Activated CD8-positive, alpha-beta memory T cell treated with anti-CD3 and anti-CD28 coated beads, Interleukin-2, amount 50 U/mL, for 4 hours (primary cell): ENCODE measurements around the gene GPR158.
"Not testable (repeated sequence)": the region's sequence is repeated elsewhere in the genome, so short reads cannot be mapped to it uniquely, and the experiment has no call there.

Source experiments
- DNase-seq: peaks from one replicate; pipeline ENCODE4 v3.0.0-alpha.2; 2020

Gene GPR158

DNA sequence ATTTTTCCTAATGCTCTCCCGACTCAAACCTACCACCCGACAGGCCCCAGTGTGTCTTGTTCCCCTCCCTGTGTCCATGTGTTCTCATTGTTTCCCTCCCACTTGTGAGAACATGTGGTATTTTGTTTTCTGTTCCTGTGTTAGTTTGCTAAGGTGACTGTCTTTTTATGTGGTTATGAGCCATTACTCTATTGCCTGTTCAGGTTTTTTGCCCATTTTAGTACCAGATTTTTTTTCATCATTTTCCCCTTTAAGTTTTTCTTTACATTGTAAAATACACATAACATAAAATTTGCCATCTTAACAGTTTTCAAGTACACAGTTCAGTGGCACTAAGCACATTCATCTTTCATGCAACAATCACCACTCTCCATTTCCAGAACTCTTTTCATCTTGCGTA, 133.5 kb downstream of the GPR158 start:
- DNase-seq, result no peak

DNA sequence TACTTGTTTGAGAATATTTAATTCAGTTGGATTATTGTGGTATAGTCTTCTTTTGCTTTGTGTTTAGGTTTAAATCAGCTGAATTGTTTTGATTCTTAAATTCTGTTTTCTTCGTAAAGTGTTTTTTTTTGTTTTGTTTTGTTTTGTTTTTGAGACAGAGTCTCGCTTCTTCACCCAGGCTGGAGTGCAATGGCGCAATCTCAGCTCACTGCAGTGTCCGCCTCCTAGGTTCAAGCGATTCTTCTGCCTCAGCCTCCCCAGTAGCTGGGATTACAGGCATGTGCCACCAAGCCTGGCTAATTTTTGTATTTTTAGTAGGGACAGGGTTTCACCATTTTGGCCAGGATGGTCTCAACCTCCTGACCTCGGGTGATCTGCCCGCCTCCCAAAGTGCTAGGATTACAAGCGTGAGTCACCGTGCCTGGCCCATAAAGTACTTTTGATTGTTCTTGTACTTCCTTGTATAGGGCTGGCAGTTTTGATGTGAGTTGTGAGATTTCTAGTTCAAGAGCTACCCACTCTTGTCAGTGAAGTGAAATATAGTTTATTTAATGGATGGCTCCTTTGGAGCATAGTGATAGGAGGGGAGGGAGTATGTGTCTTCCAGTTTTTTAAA, 142.9 kb downstream of the GPR158 start:
- DNase-seq, result not testable (repeated sequence)

DNA sequence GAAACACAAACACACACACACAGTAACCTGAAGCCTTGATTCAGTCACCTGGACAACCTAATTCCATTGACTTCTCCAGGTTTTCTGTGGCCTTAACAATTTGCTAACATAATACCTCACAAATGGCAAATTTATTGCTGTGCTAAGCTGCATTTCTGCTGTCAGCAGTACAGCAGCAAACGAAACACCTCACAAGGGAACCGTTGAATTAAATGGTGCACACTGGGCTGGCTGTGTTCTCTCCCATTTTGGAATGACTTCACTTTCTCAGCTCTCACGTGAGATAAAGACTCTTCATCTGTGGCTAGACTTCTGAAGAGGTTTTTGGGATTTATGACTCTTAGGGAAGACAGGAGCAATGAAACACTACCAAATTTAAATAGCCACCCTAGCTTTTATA, 152.5 kb downstream of the GPR158 start:
- no peak for DNase-seq

DNA sequence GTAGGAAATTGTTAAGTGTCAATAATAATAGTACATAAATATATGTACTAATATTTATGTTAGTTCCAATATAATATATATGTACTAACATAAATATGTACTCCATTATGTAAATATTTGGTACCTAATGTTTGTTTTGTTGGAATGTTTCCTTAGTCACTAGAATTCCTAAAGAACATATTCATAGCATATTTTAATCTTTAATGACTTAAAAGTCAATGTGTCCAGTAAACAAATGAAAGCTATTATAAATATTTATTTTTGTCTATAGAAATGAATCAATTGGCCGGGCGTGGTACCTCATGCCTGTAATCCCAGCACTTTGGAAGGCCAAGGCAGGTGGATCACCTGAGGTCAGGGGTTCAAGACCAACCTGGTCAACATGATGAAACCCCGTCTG, 153.6 kb downstream of the GPR158 start:
- DNase-seq, result no peak

DNA sequence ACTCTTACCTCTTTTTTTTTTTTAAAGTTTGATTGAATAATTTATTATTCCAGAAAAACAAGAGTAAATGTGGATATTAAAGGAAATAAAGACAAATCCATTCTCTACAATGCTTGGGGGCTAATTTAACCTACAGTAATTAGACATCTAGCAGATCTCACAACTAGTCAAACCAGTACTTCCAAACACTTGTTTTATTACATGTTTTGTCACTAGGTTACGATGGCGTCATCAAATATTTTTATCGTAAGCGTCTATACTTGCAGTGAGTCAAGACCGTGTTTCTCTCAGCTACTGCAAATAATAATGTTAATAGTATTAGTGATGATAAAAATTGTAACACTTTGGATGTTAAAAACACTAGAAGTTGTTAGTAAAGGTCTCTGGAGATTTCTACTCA, 154.8 kb downstream of the GPR158 start:
- DNase-seq, result not testable (repeated sequence)

DNA sequence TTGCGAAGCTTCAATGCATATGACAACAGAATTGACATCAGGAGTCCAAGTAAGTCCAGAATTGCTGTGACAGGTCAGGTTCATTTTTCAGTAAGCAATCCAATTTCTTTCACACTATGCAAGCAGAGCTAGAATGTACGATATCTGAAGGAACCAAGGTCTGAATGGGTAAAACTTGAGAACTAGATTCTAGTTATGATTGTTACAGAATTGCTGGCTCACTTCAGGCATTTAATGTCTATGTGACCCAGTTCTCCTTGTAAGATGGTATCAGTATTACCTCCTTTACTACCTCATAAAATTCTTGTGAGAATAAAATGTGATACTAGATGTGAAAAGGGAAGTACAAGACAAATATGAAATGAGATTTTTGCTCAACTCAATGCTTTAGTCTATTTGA, 159.6 kb downstream of the GPR158 start:
- no peak for DNase-seq

DNA sequence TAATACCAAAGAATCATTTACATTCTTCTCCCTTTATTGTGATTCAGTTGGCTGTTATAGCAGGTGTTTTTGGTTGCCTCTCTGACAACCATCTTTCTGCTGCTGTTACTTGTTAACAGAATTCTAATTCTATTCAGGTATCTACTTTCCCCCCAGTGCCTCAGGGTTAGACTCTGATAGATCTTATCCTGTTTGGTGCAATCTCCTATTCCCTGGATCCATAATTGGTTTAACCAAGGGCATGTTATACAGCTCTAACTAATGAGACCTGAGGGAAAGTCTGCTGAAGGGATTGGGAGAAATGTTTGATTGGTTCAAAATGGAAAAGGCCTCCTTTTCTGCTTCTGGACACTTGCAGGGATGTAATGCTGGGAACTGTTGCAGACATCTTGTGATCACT, 161.5 kb downstream of the GPR158 start:
- no peak for DNase-seq

DNA sequence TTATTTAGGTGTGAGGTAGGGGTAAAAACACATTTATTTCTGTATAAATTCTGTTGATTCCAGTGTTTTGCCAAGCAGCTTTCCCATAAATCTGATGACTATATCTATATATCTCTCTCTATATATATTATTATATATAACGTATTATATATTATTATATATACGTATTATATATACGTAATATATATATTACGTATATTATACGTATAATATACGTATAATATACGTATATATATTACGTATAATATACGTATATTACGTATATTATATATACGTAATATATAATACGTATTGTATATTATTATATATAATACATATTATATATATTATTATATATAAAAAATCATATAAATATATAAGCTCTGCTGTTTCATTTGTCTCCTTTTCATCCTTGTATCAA, 163.5 kb downstream of the GPR158 start:
- DNase-seq, result no peak

DNA sequence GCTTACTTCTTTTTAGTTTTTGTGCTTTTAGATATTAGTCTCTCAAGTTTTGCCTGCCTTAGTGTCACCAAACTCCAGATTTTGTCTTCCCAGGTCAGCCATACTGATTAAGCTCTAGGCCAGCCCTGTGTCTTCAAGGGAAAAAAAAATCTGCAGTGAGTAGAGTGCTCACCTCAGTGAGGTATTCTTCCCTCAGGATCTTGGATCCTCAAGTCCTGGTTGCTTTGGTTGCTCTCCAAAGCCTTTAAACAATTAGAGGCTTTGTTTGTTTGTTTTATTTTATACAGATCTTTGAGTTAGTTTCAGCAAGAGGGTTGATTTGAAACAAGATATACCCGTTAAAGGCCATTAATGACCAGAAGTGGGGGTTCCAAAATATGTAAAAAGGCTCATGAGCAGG, 165.2 kb downstream of the GPR158 start:
- DNase-seq, result no peak

DNA sequence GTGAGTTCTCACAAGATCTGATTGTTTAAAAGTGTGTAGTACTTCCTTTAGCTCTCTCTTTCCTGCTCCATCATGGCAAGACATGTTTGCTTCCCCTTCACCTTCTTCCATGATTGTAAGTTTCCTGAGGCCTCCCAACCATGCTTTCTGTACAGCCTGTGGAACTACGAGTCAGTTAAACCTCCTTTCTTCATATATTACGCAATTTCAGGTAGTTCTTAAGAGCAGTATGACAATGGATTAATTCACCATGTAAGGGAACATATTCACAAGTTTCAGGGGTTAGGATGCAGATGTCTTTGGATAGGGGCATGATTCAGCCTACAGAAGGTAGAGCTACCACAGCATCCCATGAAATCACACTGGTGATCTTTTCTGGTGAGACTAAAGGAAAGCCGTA, 174.7 kb downstream of the GPR158 start:
- DNase-seq, result no peak

DNA sequence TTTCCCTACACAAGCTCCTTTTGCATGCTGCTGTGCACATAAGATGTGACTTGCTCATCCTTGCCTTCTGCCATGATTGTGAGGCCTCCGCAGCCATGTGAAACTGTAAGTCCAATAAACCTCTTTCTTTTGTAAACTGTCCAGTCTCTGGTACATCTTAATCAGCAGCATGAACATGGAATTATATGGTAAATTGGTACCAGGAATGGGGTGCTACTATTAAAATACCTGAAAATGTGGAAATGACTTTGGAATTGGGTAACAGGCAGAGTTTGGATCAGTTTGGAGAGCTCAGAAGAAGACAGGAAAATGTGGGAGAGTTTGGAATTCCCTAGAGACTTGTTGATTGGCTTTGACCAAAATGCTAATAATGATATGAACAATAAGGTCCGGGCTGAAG, 181.8 kb downstream of the GPR158 start:
- no peak for DNase-seq

DNA sequence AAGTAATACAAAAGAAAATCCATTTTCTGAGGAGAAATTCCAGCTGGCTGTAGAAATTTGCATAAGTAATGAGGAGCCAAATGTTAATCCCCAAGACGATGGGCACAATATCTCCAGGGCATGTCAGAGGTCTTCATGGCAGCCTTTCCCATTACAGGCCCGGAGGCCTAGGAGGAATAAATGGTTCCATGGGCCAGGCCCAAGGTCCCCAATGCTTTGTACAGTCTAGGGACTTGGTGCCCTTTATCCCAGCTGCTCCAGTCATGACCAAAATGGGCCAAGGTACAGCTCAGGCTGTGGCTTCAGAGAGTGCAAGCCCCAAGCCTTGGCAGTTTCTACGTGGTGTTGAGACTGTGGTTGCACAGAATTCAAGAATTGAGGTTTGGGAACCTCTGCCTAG, 182.5 kb downstream of the GPR158 start:
- DNase-seq, result no peak

DNA sequence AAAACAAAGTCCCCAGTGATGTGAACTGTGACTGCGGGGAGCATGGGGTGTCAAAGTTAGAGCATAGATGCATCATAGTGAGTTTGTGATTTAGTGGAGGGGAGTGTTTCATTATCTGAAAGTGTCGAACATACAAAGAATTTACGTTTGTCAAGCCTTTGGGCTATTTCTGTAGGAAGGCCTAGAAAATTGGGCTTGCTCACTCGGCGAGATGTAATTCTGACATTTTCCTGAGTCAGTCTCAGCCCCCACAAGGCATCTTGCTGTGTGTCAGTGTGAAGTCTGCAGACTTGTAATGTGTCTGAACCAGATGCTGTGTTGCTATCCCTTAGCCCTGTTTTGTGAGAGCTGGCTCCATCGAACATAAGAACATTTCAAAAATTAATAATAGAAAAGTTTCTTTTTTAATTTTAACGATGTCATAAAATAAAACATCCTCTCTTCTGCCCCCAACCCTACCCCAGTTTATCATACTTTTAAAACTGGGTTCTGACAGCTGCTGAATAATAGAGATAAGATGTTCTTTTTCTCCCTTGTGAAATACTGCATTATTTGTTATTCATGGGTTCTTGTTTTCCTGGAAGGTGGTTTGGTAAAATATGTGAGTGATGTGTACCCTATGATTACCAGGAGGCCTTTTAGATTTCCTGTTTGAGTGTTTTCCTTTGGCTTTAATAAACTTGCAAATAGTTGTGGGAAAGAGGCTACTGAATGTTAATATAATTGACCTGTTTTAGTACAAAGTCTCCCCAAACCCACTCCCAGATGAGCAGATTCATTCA, 207.4 kb downstream of the GPR158 start:
- DNase-seq, result no peak

DNA sequence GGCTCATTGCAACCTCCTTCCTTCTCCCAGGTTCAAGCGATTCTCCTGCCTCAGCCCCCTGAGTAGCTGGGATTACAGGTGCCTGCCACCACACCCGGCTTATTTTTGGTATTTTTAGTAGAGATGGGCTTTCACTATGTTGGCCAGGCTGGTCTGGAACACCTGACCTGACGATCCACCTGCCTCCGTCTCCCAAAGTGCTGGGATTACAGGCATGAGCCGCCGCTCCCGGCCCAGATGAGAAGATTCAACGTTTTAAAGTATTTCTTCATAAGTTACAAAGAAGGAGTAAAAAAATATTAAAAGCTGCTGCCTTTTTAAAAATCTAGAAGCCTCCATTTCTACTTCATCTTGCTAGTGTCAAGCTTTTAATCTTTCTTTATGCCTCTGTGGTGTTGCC, 208.1 kb downstream of the GPR158 start:
- not testable (repeated sequence) for DNase-seq

DNA sequence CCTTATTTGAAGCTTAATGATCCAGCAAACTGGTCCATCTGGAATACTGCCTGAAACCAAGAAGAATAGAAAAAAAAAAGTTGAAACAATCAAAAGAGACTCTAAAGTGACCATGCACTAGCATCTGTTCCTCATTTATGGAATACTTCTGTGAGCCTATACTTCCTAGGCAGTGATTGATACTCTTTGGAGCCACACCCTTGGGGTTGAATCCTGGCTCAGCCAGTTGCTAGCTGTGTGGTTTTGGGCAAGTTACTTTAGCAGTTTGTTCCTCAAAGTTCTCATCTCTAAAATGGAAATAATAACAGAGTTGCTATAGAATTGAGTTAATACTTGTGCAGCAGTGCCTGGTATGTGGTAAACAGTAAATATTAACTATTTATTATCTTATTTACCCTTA, 208.9 kb downstream of the GPR158 start:
- DNase-seq, result no peak

DNA sequence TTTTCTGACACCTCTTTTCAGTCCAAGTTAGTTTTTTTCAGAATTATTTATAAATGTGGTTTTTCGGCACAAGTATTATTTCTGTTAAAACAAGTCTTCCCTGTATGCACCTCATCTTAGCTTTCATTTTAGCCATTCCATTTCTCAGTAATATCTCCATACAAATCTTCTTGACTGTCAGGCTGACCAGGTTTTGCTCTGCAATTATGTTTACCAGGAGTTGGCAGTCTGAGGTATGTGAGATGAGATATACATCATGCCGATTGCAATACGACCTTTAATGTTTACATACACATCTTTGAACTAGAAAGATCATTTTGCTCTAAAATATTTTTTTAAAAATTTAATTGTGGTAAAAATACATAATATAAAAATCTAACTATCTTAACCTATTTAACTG, 209.8 kb downstream of the GPR158 start:
- DNase-seq, result no peak

DNA sequence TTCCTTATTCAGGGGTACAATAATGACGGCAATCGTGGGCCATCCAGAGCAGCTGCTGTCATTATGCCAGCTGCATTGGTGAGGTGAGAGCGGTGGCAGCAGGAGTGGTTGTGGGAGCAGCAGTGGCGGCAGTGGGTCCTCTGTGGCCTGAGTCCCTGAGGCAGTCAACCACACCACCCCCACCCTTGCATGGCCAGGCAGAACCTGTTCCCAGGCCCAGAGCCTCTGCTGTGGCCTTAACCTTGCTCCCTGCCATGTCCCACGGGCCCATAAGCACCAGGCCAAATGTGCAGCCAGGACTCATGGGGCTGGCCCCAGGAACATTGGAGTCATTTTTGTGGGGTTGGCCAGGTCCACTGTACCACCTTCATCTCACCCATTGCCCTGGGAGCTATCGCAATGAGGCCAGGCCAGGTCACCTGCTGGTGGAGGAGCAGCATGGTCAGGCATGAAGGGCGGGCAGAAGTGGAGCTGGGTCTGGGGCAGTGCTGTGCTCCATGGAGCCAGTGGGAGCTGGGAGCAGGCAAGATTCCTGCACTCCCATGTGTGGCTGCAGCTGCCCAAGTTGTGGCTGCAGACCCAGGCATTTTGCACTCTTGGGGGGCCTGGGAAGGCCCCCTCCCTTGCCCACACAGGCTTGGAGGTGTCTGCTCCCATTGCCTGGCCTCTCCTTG, 213.5 kb downstream of the GPR158 start:
- no peak for DNase-seq

DNA sequence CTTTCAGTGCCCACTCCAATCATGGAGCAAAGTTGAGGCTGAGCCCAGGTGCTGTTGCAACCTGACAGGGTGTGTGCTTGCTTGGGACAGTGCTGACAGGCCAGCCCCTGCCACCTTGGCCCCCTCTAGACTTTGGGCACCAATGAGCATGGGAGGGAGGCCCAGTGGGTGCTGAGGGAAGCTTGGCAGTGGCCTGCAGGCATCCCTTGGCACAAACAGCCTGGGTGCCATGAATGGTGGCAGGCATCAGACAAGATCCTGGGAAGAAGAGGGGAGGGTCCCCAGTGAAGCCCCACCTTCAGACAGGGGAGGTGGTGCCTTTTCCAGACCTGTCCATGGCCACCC, 214.0 kb downstream of the GPR158 start:
- DNase-seq, result no peak

DNA sequence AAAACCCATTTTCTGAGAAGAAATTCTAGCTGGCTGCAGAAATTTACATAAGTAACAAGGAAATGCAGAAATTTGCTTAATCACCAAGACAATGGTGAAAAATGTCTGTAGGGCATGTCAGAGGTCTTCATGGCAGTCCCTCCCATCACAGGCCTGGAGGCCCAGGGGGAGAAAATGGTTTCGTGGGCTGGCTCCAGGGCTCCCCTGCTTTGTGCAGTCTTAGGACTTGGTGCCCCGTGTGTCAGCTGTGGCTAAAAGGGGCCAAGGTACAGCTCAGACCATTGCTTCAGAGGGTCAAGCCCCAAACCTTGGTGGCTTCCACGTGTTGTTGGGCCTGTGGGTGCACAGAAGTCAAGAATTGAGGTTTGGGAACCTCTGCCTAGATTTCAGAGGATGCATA, 215.9 kb downstream of the GPR158 start:
- no peak for DNase-seq

DNA sequence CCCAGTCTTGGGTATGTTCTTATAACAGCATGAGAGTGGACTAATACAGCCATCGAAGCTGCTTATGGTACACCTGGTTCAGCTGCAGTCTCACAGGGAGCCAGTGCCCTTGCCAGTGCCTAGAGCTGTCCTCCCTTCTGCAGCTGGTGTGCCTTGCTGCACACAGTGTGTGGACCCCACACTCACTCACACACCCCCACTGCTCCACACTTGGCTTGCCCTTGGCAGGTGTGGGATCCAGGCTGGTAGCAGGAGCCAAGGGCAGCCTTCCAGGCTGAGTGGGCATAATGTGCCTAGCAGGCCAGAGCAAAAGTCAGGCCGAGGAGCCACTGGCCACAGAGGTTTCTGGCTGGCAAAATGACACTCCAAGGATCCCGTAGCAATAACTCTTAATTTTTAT, 217.3 kb downstream of the GPR158 start:
- DNase-seq, result no peak

DNA sequence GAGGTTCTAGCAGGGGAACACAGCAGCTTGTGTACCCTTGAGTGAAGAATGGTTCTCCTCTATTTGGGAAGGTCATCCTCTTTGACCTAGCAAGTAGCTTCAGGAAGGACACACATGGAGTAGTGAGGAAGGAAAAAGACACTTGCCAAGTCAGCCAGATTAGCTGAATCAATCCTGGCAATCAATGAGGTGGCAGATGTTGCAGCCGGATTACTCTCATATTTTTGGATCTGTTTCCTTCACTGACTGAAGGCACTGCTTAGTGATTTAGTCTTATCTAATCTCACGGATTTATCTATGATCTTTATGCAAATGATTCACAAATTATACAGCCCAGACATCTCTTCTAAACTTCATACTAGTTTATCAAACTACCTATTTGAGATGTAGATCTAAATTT, 218.8 kb downstream of the GPR158 start:
- DNase-seq, result no peak

DNA sequence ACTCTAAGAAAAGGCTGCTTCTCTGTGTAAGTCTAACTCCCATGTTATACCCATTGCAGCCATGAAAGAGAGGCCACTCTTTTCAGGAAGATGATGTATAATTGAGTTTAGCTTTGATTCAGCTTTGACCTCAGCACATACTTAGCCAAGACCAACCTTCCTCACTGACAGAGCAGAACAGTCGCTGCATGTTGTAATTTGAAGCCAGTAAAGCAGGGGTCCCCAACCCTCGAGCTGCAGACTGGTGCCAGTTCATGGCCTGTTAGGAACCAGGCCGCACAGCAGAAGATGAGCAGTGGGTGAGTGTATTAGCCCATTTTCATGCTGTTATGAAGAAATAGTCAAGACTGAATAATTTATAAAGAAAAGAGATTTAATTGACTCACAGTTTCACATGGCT, 223.9 kb downstream of the GPR158 start:
- DNase-seq, result no peak

DNA sequence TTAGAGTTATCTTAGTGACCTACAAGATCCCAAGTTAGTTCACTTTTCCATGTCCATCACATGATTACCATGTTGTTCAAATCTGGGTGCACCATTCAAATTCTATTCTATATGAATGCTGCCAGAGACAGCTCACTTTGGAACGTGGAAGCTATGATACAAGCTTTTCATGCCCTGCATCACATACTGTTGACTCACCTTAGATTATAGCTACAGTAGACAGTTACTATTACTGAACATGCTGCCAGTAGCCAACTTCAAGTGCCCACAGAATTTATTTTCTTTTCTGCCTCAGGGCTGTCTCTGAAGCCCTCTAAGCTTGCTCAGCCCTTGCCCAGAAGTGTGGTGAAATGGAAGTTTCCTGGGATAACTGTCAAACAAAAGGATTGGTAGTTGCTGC, 231.1 kb downstream of the GPR158 start:
- no peak for DNase-seq

DNA sequence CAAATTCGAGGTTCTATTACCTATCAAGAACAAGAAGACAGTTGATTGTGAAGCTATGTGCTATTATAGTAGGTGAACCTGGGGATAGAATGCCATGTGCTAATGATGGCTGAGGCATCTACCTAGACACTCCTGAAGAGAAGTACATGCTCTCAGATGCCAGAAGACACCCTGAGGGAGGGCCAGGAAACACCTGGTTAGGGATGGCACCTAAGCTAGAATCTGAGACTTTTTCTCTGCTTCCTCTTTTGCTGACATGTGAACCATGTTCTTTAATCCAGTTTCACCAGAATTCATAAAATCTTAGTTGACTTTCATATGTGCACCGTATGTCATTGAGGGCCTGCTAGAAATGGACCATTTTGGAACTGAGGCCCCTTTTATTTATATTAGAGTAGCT, 242.8 kb downstream of the GPR158 start:
- DNase-seq, result no peak

DNA sequence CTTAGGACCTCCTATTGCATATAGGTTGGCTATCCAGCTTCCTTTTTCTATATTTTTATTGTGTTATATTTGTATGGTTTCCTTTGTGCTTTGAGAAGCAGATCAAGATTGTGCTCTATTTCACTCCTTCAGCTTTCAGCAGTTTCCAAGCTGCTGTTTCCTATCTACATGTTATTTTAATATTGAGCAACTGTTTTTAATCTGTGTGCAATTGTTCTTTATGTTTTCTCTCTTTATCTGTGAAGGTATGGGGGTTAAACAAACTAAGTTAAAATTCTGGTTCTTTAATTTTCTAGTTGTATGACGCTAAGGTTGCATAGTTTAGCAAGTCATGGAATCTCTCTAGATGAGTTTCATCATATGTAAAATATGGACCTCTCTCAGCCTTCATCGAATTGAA, 251.0 kb downstream of the GPR158 start:
- no peak for DNase-seq
